Measurements from ENCODE around the gene ABCG1.

The ABCG1 gene

GRCh38 chr21:42315296-42315891, 96.5 kb downstream of the ABCG1 start, which contains the start of gene TFF3:
Gene TFF3, minus strand, starts transcription at chr21:42315409. Its CDS starts 35 bp downstream, at chr21:42315374.
- no peak within 1 kb of the TSS for H3K4me3 ChIP-seq (ENCODE audit: low read length)
- DNase-seq (ENCODE audit: low read depth) = peak; percentile 47
- TF ChIP-seq CTCF (IDR thresholded peaks at IDR 0.05; ENCODE audit: insufficient read depth, low read depth, low read length, missing control alignments) = no peak

GRCh38 chr21:42316891-42317290, 98.0 kb downstream of the ABCG1 start:
- no peak for DNase-seq (ENCODE audit: low read depth)
- TF ChIP-seq CTCF (IDR thresholded peaks at IDR 0.05; ENCODE audit: insufficient read depth, low read depth, low read length, missing control alignments) = no peak
- H3K4me3 ChIP-seq (ENCODE audit: low read length) = no peak overlapping the region

- H3K4me3 ChIP-seq (ENCODE audit: low read length) = no peak overlapping the region
- DNase-seq (ENCODE audit: low read depth) = no peak
- no peak for TF ChIP-seq CTCF (IDR thresholded peaks at IDR 0.05; ENCODE audit: insufficient read depth, low read depth, low read length, missing control alignments)
These were observed 98.4 kb downstream of the ABCG1 start for GRCh38 chr21:42317341-42317741.

- no peak for DNase-seq (ENCODE audit: low read depth)
- TF ChIP-seq CTCF (IDR thresholded peaks at IDR 0.05; ENCODE audit: insufficient read depth, low read depth, low read length, missing control alignments) = no peak
- no peak overlapping the region for H3K4me3 ChIP-seq (ENCODE audit: low read length)
These were observed 99.1 kb downstream of the ABCG1 start for GRCh38 chr21:42317826-42318746.

- no peak overlapping the region for H3K4me3 ChIP-seq (ENCODE audit: low read length)
- TF ChIP-seq CTCF (IDR thresholded peaks at IDR 0.05; ENCODE audit: insufficient read depth, low read depth, low read length, missing control alignments) = no peak
- no peak for DNase-seq (ENCODE audit: low read depth)
These were observed 100.4 kb downstream of the ABCG1 start for GRCh38 chr21:42319376-42319775.

GRCh38 chr21:42319851-42320572, 101.1 kb downstream of the ABCG1 start:
- H3K4me3 ChIP-seq (ENCODE audit: low read length) = no peak overlapping the region
- no peak for TF ChIP-seq CTCF (IDR thresholded peaks at IDR 0.05; ENCODE audit: insufficient read depth, low read depth, low read length, missing control alignments)
- no peak for DNase-seq (ENCODE audit: low read depth)

Measured in epithelial cell of esophagus (primary cell).